ENCODE measurements around the gene TECPR2. TPM values are rescaled to one million over a fixed set of nuclear protein-coding genes. Genes with fewer than 3 reads are reported as not detected.
"Not testable (repeated sequence)": the region's sequence is repeated elsewhere in the genome, so short reads cannot be mapped to it uniquely, and the experiment has no call there.

TECPR2 gene
- total and polyA plus RNA-seq, 8 donors: 11.6 to 30.1 (median 16.2) TPM

GRCh38 chr14:102539544-102540314, 177.0 kb downstream of the TECPR2 start:
- no peak for TF ChIP-seq CTCF (IDR thresholded peaks at IDR 0.05)

GRCh38 chr14:102540315-102541028, 177.7 kb downstream of the TECPR2 start:
- Histone ChIP-seq H3K36me3 (no peaks in the 10 kb centered on the region), H3K4me3 (no peak overlapping the region), H3K9me3 (no peaks in the 10 kb centered on the region), H3K4me1 (peaks cover 0 to 14% of the 10 kb centered on the region in 2 donors), H3K27ac (no peak overlapping the region), H3K27me3 (peaks cover 15 to 31% of the 10 kb centered on the region in 2 donors)
- intact Hi-C loops (cut with DNase I): no loop called here
- ATAC-seq (no peak), DNase-seq (peak in 2 of 4 donors; percentile 91 to 93)
- no peak for TF ChIP-seq CTCF (IDR thresholded peaks at IDR 0.05)

More at GRCh38 chr14:102539544-102540314, 177.0 kb downstream of the TECPR2 start:
- Histone ChIP-seq H3K4me1 (peaks cover 0 to 7% of the 10 kb centered on the region in 2 donors), H3K4me3 (no peak overlapping the region), H3K27ac (no peak overlapping the region), H3K9me3 (no peaks in the 10 kb centered on the region), H3K36me3 (no peaks in the 10 kb centered on the region), H3K27me3 (peaks cover 7 to 23% of the 10 kb centered on the region in 2 donors)
- intact Hi-C loops (cut with DNase I): no loop called here
- DNase-seq: peak in 2 of 4 donors; percentile 94 to 97
- no peak for ATAC-seq

- peaks cover 18 to 37% of the 10 kb centered on the region in 2 donors for H3K27me3 ChIP-seq
- H3K4me1 ChIP-seq: peaks cover 0 to 14% of the 10 kb centered on the region in 2 donors
- intact Hi-C loops (cut with DNase I); H3K9me3 ChIP-seq; H3K4me3 ChIP-seq; ATAC-seq; H3K27ac ChIP-seq; DNase-seq; H3K36me3 ChIP-seq: not testable (repeated sequence)
Observed at GRCh38 chr14:102541029-102541491, 178.3 kb downstream of the TECPR2 start.

- TF ChIP-seq CTCF (IDR thresholded peaks at IDR 0.05): no peak
- peaks cover 0 to 14% of the 10 kb centered on the region in 2 donors for H3K4me1 ChIP-seq
- ATAC-seq (no peak), DNase-seq (no peak)
- no peaks in the 10 kb centered on the region for H3K9me3 ChIP-seq
- H3K36me3 ChIP-seq: no peaks in the 10 kb centered on the region
- no peak overlapping the region for H3K27ac ChIP-seq
- H3K27me3 ChIP-seq: peaks cover 18 to 44% of the 10 kb centered on the region in 2 donors
- intact Hi-C loops (cut with DNase I): no loop called here
- H3K4me3 ChIP-seq: no peak overlapping the region
Observed at GRCh38 chr14:102541771-102542170, 179.0 kb downstream of the TECPR2 start.

GRCh38 chr14:102544046-102544746, 181.5 kb downstream of the TECPR2 start:
- ATAC-seq (peak; percentile 6), DNase-seq (no peak)
- Histone ChIP-seq H3K27me3 (peaks cover 18 to 53% of the 10 kb centered on the region in 2 donors), H3K36me3 (no peaks in the 10 kb centered on the region), H3K4me1 (peaks cover 0 to 14% of the 10 kb centered on the region in 2 donors), H3K27ac (no peak overlapping the region), H3K4me3 (peak overlapping the region in 1 of 2 donors; percentile 21), H3K9me3 (no peaks in the 10 kb centered on the region)
- intact Hi-C loops (cut with DNase I): no loop called here
- no peak for TF ChIP-seq CTCF (IDR thresholded peaks at IDR 0.05)
